DMS79 treated with DMSO at 0.1 percent for 48 hours (cell line): Measurements from ENCODE around the gene RBSN.
"Not testable (repeated sequence)": the region's sequence is repeated elsewhere in the genome, so short reads cannot be mapped to it uniquely, and the experiment has no call there.

Source experiments
- DNase-seq: peaks from one replicate; lab custom pipeline; 2025; lab: John Stamatoyannopoulos, UW

The RBSN gene

DNA sequence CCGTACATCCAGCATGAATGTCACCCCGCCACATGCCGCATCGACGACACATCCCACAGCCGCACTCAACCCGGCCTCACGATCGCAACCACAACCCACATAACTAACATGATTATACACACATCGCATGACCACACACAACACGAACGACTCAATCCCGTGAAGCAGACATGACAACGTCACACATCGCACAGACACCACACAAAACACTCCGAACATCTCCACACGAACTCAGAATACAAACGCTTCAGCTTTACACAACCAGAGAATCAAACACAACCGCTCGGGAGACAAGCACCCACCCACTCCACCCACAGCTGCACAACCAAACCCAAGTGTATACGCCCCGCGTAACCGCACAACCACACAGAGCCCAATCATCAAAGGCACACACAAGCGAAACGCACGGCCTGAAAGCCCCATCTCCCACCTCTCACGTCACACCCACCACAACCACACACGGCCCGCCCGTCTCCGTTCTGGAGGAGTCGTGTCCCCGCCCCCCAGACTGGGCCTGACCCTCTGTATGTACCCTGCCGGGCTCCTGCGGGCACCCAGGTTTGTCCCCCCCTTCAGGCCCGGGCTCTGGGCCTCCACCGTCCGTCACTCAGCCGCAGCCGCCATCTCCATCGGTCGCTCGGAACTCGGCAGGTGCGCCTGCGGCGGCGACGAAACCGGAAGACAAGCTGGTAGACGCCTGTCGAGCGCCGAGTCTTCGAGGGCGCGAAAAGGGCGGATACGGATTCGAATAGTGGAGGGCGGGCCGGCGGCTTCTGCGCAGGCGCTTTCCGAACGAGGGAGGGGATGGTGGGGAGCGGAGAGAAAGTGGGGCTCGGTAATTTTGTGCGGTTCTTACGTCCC is at the start of gene RBSN:
RBSN (minus strand) TSS at position 646 of the 861 bp plus-strand sequence. CDS start 3,028 bp downstream, outside the sequence.
- peak; percentile 77 for DNase-seq

DNA sequence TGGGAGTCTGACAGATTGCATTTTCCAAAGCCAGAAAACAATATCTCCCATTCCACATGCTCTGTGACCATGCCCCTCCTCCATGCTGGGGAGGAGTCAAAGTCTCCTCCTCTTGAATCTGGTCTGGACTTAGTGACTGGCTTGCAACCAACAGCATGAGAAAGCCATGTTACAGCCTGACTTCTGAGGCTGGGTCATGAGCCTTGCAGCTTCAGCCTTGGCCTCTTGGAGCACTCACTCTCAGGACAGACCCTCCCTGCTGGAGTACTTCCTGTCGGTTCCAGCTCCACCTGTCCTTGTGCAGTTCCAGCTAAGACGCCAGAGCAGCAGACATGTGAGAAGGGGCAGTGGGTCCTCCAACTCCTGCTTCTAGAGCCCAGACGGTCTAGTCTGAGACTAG is 49.7 kb upstream of the RBSN start:
- DNase-seq: no peak

DNA sequence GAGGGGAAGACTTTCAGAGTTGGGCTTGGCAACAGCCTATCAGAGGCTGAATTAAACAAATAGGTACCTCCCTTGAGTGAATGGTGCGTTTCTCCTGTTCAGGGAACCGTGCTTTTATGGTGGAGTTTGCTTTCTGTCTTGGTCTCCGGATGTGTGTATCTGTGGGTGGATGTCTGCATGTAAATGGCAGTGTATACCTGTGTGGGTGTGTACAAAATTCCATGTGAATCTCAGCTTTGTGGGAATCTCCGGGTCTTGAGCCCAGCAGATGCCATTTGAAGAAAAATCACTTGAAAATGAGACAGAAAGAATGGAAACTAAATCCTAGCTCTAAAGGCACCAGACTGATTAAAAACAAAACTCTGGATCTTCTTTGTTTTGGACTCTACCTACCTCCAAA is 37.9 kb upstream of the RBSN start:
- DNase-seq: not testable (repeated sequence)

DNA sequence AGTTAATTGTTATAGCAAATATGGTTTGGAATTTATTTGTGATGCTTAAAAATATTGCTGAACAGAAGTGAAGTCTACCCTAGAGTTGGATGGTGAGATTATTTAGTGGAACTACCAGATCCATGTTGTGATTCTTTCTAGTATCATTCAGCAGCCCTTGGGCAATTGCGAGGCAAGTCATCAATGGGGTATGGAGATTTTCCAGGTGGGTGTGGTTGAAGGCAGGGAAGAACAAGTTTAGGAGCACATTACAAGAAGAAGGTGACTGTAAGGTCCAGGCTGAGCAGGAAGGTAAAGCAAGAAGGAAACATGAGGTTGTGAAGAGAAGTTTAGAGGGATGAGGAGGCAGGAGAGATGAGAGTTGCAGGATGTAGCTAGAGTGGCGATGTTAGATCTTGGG is 36.0 kb upstream of the RBSN start:
- DNase-seq: not testable (repeated sequence)

DNA sequence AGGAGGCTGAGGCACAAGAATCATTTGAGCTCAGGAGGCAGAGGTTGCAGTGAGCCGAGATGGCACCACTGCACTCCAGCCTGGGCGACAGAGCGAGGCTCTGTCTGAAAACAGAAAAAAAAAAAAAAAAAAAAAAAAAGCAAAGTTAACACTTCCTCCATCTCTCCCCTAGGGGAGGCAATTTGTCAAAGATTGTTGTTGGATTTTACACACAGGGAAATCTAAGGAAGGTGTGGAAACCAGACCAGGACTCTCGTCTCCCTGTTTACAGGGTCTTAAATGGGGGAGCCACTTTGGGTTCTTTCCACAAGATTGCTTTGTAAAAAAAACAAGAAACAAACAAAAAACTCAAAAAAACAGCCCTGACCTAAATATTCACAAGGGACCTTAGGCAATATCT is 29.5 kb upstream of the RBSN start:
- DNase-seq: not testable (repeated sequence)

DNA sequence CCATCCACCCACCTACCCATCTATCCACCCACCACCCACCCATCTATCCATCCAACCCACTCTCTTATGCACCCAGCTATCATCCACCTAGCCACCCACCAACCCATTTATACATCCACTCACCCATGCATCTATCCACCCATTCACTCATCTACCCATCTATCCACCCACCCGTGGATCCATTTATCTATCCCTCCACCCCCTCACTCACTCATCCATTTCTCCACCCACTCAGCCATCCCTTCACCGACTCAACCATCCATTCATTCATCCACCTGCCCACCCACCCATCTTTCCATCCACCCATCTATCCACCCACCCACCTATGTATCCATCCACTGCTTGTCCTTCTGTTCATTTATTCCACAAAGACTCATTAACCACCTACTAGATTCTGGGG is 28.0 kb upstream of the RBSN start:
- DNase-seq: not testable (repeated sequence)

DNA sequence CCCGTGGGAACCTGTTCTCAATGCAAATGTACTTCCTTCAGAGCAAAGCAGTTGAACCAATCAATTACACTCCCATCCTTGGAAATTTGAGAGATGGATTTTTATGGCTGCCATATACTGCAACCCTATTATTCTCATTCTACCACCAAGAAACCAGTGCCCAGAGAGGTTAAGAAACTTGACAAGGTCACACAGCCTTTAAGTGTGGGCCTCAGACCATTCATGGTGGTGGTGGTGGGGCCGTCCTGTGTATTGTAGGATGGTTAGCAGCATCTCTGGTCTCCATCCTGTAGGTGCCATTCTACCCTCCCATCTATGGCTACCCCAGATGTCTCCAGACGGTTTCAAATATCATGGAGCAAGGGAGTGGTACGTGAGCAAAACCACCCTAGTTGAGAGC is 23.4 kb upstream of the RBSN start:
- DNase-seq: no peak

DNA sequence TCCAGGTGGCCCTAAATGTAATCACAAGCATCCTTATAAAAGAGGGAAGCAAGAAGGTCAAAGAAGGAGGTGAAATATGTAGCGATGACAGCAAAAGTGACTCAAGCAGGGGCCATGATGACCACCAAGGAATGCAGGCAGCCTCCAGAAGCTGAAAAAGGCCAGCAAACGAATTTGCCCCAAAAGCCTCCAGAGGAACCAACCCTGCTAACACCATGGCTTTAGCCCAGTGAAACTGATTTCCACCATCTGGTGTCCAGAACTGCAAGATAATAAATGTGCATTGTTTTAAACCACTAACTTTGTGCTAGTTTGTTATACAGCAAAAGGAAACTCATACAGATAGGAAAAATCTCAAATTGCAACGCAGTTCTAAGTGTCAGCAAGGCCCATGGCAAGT is 23.0 kb upstream of the RBSN start:
- DNase-seq: no peak

DNA sequence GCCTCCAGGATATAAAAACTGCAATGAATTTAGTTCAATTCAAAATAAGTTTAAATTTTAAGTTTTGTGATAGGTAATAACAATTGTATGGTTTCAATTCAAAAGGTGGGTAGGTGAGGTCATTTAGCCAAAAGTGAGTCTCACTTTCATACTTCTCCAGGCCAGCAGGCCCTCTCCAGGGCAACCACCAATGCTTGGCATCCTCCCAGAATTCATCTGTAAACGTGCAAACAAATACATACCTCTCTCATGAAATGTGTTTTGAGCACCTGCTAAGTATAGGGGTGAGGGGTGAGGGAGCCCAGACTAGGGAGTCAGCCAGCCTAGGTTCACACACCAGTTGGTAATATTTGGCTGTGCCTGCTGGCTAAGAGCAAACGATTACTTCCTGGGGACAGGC is 22.0 kb upstream of the RBSN start:
- DNase-seq: peak; percentile 52

DNA sequence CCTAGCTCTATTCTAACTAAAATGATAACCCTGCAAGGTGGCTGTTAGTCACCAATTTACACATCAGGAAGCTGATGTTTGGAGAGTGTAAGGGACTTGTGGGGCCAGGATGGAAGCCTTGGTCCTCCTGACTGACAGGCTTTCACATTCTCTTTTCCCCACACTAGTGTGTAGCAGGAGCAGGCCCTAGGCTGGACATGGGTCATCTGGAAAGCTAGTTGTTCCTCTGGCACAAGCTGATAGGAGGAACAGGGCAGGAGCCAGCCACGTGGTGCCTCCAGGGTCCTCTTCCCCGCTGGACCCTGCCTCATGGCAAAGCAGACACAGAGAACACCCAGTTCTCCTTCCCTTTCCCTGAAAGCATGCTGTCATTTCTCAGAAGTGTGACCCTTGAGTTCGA is 18.1 kb upstream of the RBSN start:
- no peak for DNase-seq

DNA sequence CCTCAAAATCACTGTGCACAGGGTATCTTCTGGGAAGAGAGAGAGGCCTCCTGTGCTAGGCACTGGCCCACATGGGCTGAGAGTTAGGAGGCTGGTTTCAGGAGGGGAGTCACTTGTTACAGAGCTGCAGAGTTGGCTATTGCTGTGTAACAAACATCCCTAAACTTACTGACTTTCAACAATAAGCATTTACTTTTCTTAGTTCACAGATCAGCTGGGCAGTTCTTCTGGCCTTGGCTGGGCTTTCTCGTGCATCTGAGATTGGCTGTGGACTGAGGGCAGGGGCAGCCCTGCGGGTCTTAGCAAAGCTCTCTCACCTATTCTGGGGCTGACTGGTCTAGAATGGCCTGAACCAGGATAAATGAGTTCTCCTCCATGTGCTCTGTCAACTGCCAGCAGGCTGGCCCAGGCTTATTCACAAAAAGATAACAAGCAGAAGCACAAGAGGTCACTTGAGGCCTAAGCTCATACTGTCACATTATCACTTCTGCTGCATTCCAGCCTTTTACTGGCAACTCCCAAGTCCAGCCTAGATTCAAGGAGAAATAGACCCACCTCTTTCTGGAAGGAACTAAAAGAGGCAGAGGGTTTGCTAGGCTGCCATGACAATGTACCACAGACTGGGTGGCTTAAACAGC is 17.2 kb upstream of the RBSN start:
- DNase-seq: no peak

DNA sequence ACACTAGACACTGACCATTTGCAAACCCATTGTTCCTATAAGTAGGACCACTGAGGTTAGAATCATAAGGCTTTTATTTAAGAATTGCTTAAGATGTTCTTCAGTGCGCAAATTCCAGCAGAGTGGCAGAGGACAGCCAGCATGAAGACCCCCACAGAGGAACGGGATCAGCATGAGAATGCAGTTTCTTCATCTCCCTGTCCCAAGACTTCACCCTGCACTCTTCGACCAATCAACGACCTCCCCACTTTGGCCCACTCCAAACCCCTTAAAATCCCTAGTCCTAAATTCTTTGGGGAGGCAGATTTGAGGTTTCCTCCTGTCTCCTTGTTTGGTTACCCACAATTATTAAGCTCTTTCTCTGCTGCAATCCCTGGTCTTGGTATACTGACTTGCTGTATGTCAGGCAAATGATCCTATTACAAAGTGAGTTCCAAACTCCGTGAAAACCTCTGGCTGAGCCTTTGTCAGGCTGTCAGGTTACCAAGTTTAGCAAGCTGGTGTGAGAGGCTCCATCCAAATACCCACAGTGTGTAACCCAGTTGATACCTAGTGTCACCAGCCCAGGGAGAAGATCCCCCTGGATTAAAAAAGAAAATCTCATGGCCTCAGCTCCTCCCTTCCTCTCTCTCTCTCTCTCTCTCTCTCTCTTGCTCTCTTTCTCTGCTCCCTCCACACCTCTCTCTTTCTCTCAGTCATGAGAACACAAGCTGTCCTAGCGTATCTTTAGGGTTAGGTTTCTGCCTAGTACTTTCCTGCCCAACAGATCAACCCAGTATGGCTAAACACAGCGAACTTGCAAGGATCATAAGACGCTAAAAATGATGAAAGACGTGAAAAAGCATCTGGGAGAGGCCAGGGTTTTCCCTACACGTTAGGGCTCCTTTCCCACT is 15.8 kb upstream of the RBSN start:
- no peak for DNase-seq

DNA sequence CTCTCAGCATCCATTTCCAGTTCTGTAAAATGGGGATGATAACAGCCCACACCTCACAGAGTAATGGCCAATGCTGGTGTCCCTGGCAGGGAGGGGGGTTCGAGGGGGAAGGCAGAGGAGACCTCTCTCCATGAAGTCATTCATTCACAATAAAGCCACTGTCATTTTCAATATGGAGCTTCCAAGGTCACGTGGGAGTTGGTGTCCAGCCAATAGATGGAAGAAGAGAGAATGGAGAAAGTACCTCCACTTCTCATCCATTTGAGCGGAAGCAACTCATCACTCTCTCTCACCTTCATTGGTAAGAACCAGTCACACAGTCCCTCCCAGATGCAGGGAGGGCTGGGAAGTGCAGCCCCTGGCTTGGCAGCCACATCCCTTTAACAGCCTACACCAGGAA is 14.9 kb upstream of the RBSN start:
- DNase-seq: no peak

DNA sequence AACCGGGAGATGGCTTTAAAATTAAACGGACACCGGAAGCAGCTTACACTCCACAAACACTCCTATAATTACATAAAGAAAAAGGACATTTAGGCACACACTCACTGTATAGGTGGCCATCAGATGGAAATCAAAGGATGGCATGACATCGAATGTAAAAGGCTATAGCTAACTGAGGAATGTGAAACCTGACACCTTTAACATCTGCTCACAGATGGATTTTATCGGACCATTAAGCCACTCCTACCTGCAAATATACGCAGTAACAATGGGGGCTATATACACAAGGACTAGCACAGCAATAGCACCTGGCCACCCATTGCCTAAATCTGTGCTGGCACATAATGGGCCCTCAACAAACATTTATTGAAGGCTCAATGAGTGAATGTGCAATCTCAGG is 14.5 kb upstream of the RBSN start:
- DNase-seq: no peak

DNA sequence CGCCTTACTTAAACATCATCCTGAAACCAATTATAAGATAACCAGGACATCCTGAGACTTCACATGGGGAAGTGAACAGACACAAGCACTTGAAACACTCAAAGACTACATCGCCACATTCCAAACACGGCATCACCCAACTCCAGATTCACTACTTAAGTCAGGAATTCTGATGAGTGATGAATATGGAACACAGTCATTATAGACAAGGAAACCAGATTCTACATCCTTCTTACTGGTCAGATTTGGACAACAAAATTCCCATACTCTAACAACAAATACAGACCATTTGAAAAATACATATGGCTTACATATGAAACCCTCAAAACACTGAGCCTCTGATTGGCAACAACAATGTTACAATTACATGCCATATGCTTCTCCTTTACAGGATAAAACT is 13.1 kb upstream of the RBSN start:
- no peak for DNase-seq

DNA sequence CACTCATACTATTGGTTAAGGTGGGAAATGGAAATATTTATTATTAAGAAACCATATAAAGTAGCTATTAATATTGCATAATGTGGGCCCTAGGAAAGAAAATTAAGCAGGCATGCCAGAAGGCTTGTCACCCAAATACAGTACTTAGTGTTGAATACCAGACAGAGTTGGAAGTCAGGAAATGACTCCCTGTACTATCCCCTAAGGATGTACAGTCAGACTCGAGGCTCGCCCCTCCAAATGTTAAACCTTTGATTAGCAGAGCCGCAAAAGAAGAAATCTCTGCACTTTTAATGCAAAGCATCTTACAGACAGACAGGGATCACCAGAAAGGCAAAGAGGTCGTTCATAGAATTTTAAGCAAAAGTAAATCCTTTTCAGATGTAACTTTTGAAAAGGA is 11.3 kb upstream of the RBSN start:
- DNase-seq: no peak

DNA sequence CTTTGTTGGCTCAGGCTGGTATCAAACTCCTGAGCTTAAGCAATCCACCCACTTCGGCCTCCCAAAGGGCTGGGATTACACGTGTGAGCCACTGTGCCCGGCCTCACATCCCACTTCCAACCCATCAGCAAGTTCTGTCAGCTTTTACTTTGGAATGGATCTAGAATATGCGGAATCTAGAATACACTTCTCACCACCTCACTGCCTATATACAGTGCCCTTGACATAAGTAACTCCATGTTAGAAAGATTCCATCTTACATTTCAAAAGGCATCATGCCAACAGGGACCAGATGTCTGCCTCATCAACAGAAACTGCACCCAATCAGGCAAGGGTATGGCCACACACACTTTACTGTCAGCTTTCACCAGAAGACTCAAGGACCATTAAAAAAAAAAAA is 9.9 kb upstream of the RBSN start:
- no peak for DNase-seq

DNA sequence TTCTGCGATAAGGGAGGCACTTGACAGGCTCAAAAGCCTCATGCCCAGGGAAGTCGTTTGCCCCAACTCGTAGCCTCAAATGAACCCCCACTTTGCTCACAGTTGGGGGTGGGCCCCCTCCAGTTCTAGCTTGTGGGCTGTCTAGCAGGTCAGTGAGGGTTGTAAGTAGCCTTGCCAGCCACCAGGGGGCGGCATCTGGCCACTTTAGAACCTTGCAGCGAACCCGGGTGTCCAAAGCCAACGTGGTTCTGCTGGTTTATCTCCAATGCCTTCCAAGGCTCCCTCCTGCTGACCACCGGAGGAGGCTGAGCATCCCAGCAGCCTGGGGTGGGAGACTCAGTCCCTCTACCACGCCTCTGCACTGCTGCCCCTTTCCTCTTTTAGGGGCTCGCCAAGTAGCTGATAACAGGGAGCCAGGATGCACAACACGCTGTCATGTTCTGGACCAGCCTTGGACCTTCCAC is 9.2 kb upstream of the RBSN start:
- DNase-seq: no peak

DNA sequence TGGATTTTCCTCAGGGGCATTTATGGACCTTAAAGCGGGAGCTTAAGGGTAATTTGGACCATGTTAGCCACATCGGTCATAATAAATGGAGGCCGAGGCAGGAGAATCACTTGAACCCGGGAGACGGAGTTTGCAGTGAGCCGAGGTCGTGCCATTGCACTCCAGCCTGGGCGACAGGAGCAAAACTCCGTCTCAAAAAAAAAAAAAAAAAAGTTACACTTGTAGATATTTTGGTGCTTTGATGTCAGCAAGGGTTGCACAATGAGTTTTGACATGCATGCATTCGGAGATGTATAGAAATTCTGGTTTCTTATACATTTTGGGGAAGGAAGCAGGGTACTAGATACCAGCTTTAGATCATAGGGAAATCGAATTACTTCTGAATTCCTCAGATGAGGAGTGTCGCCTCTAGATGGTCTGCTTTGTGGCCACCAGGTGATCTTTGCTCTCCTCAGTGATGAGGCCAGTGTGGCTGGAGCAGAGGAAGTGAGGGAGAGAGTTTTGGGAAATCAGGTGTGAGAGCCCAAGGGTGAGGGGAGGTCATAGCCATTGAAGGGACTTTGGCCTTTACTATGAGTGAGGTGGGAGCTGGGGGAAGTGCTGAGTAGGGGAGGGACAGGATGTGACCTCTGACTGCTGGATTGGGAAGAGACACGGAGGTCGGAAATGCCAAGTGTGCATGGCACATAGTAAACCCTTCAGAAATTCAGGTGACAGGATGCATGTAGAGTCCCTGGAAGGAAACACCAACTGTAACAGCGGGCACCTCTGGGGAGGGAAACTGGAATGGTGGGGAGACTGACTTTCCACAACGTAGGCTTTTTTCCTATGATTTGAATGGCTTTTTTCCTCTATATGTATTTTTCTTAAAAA is 8.4 kb upstream of the RBSN start:
- DNase-seq: no peak

DNA sequence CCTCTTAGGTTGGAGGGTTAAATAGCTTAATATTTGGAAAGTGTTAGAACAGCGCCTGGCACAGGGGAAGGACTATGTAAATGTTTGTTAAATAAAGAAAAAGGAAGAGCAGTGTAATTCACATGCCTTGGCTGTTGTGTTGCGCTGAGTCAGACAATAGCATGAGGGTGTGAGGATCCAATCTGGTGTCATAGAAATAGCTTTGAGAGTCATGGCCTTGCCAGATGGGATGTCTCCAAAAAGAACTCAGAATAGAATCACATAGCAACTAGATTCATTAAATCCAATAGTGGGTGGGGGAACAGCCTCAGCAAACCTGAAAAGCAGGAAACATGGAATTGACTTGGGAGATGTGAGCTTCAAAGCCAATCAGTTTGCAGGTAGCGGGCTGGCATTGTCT is 3.9 kb upstream of the RBSN start:
- DNase-seq: no peak

DNA sequence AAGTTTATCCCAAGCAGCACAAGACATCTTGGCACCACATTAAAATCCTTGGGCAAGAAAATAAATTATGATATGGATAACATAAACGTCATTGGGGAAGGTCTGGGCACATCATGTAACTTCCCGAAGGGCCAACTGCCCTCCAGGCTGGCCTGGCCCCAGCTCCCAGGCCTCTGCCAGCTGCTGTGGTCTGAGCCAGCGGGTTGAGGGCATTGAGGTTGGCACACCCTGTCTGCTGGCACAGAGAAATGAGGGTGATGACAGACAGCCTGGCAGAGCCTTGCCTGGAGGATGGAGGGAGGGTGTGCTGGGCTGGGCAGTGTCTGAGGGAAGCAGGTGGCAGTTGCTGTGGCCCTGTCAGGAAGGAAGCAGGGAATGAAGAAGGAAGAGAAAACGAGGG is 3.3 kb upstream of the RBSN start:
- no peak for DNase-seq
